HepG2 (cell line): ENCODE measurements around the gene KIFAP3. TPM values are rescaled to one million over a fixed set of nuclear protein-coding genes. Genes with fewer than 3 reads are reported as not detected.

Experiments used
- ARID3A ChIP-seq: IDR thresholded peaks from 2 replicates; pipeline ENCODE4 v1.6.1; 2012; ENCODE audit warnings: low read depth, low read length, improper control_type of control experiment
- CAMTA2 ChIP-seq: sonication (generic); formaldehyde crosslinking; IDR thresholded peaks from 2 replicates; pipeline ENCODE4 v1.4.0; 2020; ENCODE audit warnings: mild to moderate bottlenecking, missing genetic modification reagents, borderline replicate concordance
- CEBPB ChIP-seq: IDR thresholded peaks from 2 replicates; pipeline ENCODE4 v1.6.1; 2011; ENCODE audit warnings: low read depth, low read length, improper control_type of control experiment, borderline replicate concordance
- CTCF ChIP-seq: sonication (generic); formaldehyde crosslinking; IDR thresholded peaks from 2 replicates; pipeline ENCODE4 v1.5.0; 2020; ENCODE audit warnings: mild to moderate bottlenecking, missing genetic modification reagents, moderate library complexity
- ELF1 ChIP-seq: sonication (generic); formaldehyde crosslinking; IDR thresholded peaks from 2 replicates; pipeline ENCODE4 v1.4.0; 2020; ENCODE audit warnings: missing genetic modification reagents
- FLYWCH1 ChIP-seq: sonication (generic); formaldehyde crosslinking; IDR thresholded peaks from 2 replicates; pipeline ENCODE4 v1.8.1; 2023; ENCODE audit warnings: mild to moderate bottlenecking, missing genetic modification reagents
- FOXA1 ChIP-seq, 2 experiments: fragments of 450-650 bp in 1 of 2; sonication (generic) in 1 of 2; formaldehyde crosslinking in 1 of 2; IDR thresholded peaks; 2 replicates each; pipeline versions ENCODE4 v1.4.0 to v1.6.1; 2016 to 2020; ENCODE audit warnings: missing genetic modification reagents in 1 of 2
- JUN ChIP-seq: sonication (generic); formaldehyde crosslinking; IDR thresholded peaks from 2 replicates; pipeline ENCODE4 v1.4.0; 2020; ENCODE audit warnings: mild to moderate bottlenecking, missing genetic modification reagents
- JUND ChIP-seq: sonication (generic); formaldehyde crosslinking; IDR thresholded peaks from 2 replicates; pipeline ENCODE4 v1.8.0; 2022; ENCODE audit warnings: mild to moderate bottlenecking, missing genetic modification reagents
- MAFF ChIP-seq: IDR thresholded peaks from 2 replicates; pipeline ENCODE4 v1.6.1; 2011; ENCODE audit warnings: low read depth, low read length, improper control_type of control experiment
- MTA1 ChIP-seq: sonication (generic); formaldehyde crosslinking; IDR thresholded peaks from 2 replicates; pipeline ENCODE4 v1.4.0; 2020; ENCODE audit warnings: missing genetic modification reagents, mild to moderate bottlenecking, borderline replicate concordance
- MTERF4 ChIP-seq: sonication (generic); formaldehyde crosslinking; IDR thresholded peaks from 2 replicates; pipeline ENCODE4 v1.8.0; 2023; ENCODE audit warnings: mild to moderate bottlenecking, missing genetic modification reagents
- MZF1 ChIP-seq: sonication (generic); formaldehyde crosslinking; IDR thresholded peaks from 2 replicates; pipeline ENCODE4 v1.8.1; 2023; ENCODE audit warnings: mild to moderate bottlenecking, missing genetic modification reagents, borderline replicate concordance
- NR2F2 ChIP-seq: IDR thresholded peaks from 2 replicates; pipeline ENCODE4 v1.6.1; 2012; ENCODE audit warnings: low read depth, inconsistent platforms, borderline replicate concordance
- TAF1 ChIP-seq: sonication (generic); formaldehyde crosslinking; IDR thresholded peaks from 2 replicates; pipeline ENCODE4 v1.4.0; 2020; ENCODE audit warnings: missing genetic modification reagents
- TBP ChIP-seq: sonication (generic); formaldehyde crosslinking; IDR thresholded peaks from 2 replicates; pipeline ENCODE4 v1.5.0; 2020; ENCODE audit warnings: missing genetic modification reagents
- ZFP37 ChIP-seq: sonication (generic); formaldehyde crosslinking; IDR thresholded peaks from 2 replicates; pipeline ENCODE4 v1.4.0; 2020; ENCODE audit warnings: missing genetic modification reagents, borderline replicate concordance
- ZHX1 ChIP-seq: sonication (generic); formaldehyde crosslinking; IDR thresholded peaks from 2 replicates; pipeline ENCODE4 v1.8.1; 2022; ENCODE audit warnings: low read depth, mild to moderate bottlenecking, missing genetic modification reagents
- ZNF34 ChIP-seq: sonication (generic); formaldehyde crosslinking; IDR thresholded peaks from 2 replicates; pipeline ENCODE4 v1.4.0; 2020; ENCODE audit warnings: mild to moderate bottlenecking, missing genetic modification reagents, borderline replicate concordance
- ZNF367 ChIP-seq: sonication (generic); formaldehyde crosslinking; IDR thresholded peaks from 2 replicates; pipeline ENCODE4 v1.4.0; 2020; ENCODE audit warnings: missing genetic modification reagents, borderline replicate concordance
- ZNF75D ChIP-seq: sonication (generic); formaldehyde crosslinking; IDR thresholded peaks from 2 replicates; pipeline ENCODE4 v1.8.1; 2023; ENCODE audit warnings: missing genetic modification reagents, mild to moderate bottlenecking, borderline replicate concordance
- ZNF839 ChIP-seq: sonication (generic); formaldehyde crosslinking; IDR thresholded peaks from 2 replicates; pipeline ENCODE4 v1.4.0; 2020; ENCODE audit warnings: missing genetic modification reagents, mild to moderate bottlenecking, borderline replicate concordance
- ZSCAN30 ChIP-seq: sonication (generic); formaldehyde crosslinking; IDR thresholded peaks from 2 replicates; pipeline ENCODE4 v1.5.0; 2020; ENCODE audit warnings: mild to moderate bottlenecking, missing genetic modification reagents
- polyA plus RNA-seq, 8 experiments: library from polyadenylated mRNA; depleted of rRNA in 3 of 8; stranded (reverse) in 7 of 8; unstranded in 1 of 8; fragments of >200 nt; fragmentation: Illumina TruSeq in 4 of 8; extraction: Trizol in 4 of 8; gene quantifications; 2 replicates each; pipeline versions ENCODE4 v1.2.1 to v1.2.3, GENCODE V29; 2011 to 2016; ENCODE audit warnings: low read depth in 4 of 8, missing spikeins in 1 of 8, mixed read lengths in 1 of 8; ENCODE audit not compliant: insufficient read depth in 1 of 8
- total RNA-seq, 5 experiments: library from RNA; depleted of rRNA; stranded (reverse); fragments of >200 nt; fragmentation: Illumina TruSeq; extraction: Trizol; gene quantifications; 2 replicates each; pipeline ENCODE4 v1.2.3, GENCODE V29; 2016; ENCODE audit warnings: low read depth in 1 of 5

The KIFAP3 gene
- total and polyA plus RNA-seq, 2 of the 13 experiments (the other 11 are each of a cell fraction or from before 2014, with no cell fraction given): 3.4 to 10.0 TPM

- TF ChIP-seq FLYWCH1 (CRISPR knock-in tag): no peak
- no peak for TF ChIP-seq ZNF75D (CRISPR knock-in tag)
- TF ChIP-seq TBP: no peak
- no peak for TF ChIP-seq MTA1 (CRISPR knock-in tag)
- no peak for TF ChIP-seq JUN (CRISPR knock-in tag)
- TF ChIP-seq CAMTA2 (CRISPR knock-in tag): 0 out of 2 replicates have a peak, but pooled peaks have one; percentile 65
- TF ChIP-seq CEBPB: no peak
- TF ChIP-seq ZHX1: peak; percentile 99
- no peak for TF ChIP-seq ZNF839
- TF ChIP-seq MTERF4 (CRISPR knock-in tag): no peak
- no peak for TF ChIP-seq ZNF367 (CRISPR knock-in tag)
- no peak for TF ChIP-seq JUND (CRISPR knock-in tag)
- TF ChIP-seq MAFF: no peak
- TF ChIP-seq ZFP37 (CRISPR knock-in tag): no peak
- TF ChIP-seq MZF1: no peak
- TF ChIP-seq ZSCAN30 (CRISPR knock-in tag): no peak
- peak; percentile 83 for TF ChIP-seq TAF1 (CRISPR knock-in tag)
- 0 out of 2 replicates have a peak, but pooled peaks have one; percentile 18 for TF ChIP-seq ARID3A
- 0 out of 2 replicates have a peak, but pooled peaks have one; percentile 40 for TF ChIP-seq ZNF34 (CRISPR knock-in tag)
- peak; percentile 99 for TF ChIP-seq ELF1 (CRISPR knock-in tag)
- no peak for TF ChIP-seq FOXA1 (IDR thresholded peaks at IDR 0.05)
- peak; percentile 4; the same call in 1 of the 2 replicates for TF ChIP-seq FOXA1 (CRISPR knock-in tag; IDR thresholded peaks at IDR 0.05)
- TF ChIP-seq NR2F2: no peak
- no peak; the same call in 1 of the 2 replicates for TF ChIP-seq CTCF
These were observed 180.7 kb downstream of the KIFAP3 start, which contains the start of gene SCYL3 (continued) for GRCh38 chr1:169893645-169894423.
